ENCODE results near the gene KNDC1.
A peak's percentile ranks its signal among the peaks of the same experiment; 100 is the strongest.

KNDC1 gene

GRCh38 chr10:133195096-133195495 lies 35.1 kb downstream of the KNDC1 start (continued):
- TF ChIP-seq PRDM1 (tag by site-specific recombination; IDR thresholded peaks at IDR 0.05), result no peak
- TF ChIP-seq ZXDB (tag by site-specific recombination; IDR thresholded peaks at IDR 0.05), result no peak
- no peak for TF ChIP-seq ZNF394 (tag by site-specific recombination; IDR thresholded peaks at IDR 0.05; ENCODE audit: borderline replicate concordance)
- TF ChIP-seq ZNF747 (tag by site-specific recombination; IDR thresholded peaks at IDR 0.05), result no peak
- TF ChIP-seq ZNF76 (tag by site-specific recombination; IDR thresholded peaks at IDR 0.05; ENCODE audit: borderline replicate concordance, low read depth), result no peak

- CTCF ChIA-PET, result interaction anchor here (0.6 to 1.3 kb wide), 3 partner anchors 47 to 291 kb away, joined by 3 to 4 read pairs (median 3); no protein-coding TSS in a partner anchor
- no peak overlapping the region for H3K4me3 ChIP-seq (ENCODE audit: low read depth, low read length)
Observed at GRCh38 chr10:133195611-133196010, 35.6 kb downstream of the KNDC1 start.

DNA sequence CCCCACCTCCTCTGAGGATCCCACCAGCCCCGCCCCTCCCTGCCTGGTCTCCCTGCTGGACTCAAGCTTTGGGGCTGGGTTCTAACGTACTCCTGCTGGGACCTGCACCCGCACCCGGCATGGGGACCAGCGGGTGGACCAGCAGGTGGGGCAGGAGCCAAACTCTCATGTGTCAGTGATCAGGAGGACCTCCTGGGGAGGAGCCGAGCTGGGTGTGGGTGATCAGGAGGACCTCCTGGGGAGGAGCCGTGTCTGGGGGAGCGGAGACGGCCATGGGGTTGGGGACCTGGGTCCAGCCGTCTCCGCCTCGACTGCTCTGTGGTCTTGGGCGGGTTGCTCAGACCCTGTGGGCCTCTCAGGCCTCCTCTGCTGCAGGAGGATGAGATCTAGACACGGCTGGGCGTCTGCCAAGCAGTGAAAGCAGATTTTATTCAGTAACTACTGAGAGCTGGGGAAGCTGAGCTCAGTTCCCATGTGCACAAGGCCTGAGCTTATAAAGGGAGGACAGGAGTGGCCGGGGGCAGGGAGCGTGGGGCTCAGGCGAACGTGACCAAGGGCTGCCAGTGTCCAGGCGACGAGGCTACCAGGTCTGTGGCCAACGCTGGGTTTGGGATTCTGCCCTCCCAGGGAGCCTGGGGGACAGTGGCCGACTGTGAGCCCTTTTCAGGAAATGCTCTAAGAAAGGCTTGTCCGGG lies 36.3 kb downstream of the KNDC1 start:
- CTCF ChIA-PET, result interaction anchor here (0.6 to 1.3 kb wide), 3 partner anchors 46 to 292 kb away, joined by 3 to 4 read pairs (median 3); no protein-coding TSS in a partner anchor
- TF ChIP-seq ZIC2 (tag by site-specific recombination; IDR thresholded peaks at IDR 0.05), result peak; percentile 77
- TF ChIP-seq GLIS1 (tag by site-specific recombination; IDR thresholded peaks at IDR 0.05), result peak; percentile 39
- no peak for TF ChIP-seq ZNF585B (tag by site-specific recombination; IDR thresholded peaks at IDR 0.05)
- no peak for TF ChIP-seq RBAK (tag by site-specific recombination; IDR thresholded peaks at IDR 0.05)
- TF ChIP-seq ZNF302 (tag by site-specific recombination; IDR thresholded peaks at IDR 0.05; ENCODE audit: low read depth), result no peak
- Histone ChIP-seq H3K9me3 (ENCODE audit: control insufficient read depth, insufficient read depth, low read depth, low read length) (no peaks in the 10 kb centered on the region), H3K4me1 (ENCODE audit: control insufficient read depth, insufficient read depth, low read length) (no peaks in the 10 kb centered on the region), H3K36me3 (ENCODE audit: control insufficient read depth in 2 of 2, insufficient read depth in 1 of 2, low read length in 2 of 2) (no peaks in the 10 kb centered on the region), H3K27ac (ENCODE audit: extremely low read depth, low read depth, low read length) (no peak overlapping the region), H3K4me3 (ENCODE audit: low read depth, low read length) (no peak overlapping the region)
- POLR2A ChIA-PET, result no interaction called here

More at GRCh38 chr10:133195611-133196010, 35.6 kb downstream of the KNDC1 start:
- no peak overlapping the region for H3K27ac ChIP-seq (ENCODE audit: extremely low read depth, low read depth, low read length)
- H3K4me1 ChIP-seq (ENCODE audit: control insufficient read depth, insufficient read depth, low read length), result no peaks in the 10 kb centered on the region
- TF ChIP-seq ZNF175 (tag by site-specific recombination; IDR thresholded peaks at IDR 0.05), result no peak
- no peak for TF ChIP-seq ZNF18 (tag by site-specific recombination; IDR thresholded peaks at IDR 0.05)
- no peak for TF ChIP-seq ZNF311 (tag by site-specific recombination; IDR thresholded peaks at IDR 0.05; ENCODE audit: borderline replicate concordance)
- TF ChIP-seq YY2 (tag by site-specific recombination; IDR thresholded peaks at IDR 0.05), result no peak
- no peak for TF ChIP-seq ZNF610 (tag by site-specific recombination; IDR thresholded peaks at IDR 0.05; ENCODE audit: borderline replicate concordance)
- TF ChIP-seq ZSCAN30 (tag by site-specific recombination; IDR thresholded peaks at IDR 0.05), result no peak
- TF ChIP-seq ZNF184 (tag by site-specific recombination; IDR thresholded peaks at IDR 0.05), result no peak
- TF ChIP-seq ZNF146 (tag by site-specific recombination; IDR thresholded peaks at IDR 0.05), result no peak
- no peak for TF ChIP-seq TCF7L2 (IDR thresholded peaks at IDR 0.05; ENCODE audit: borderline replicate concordance, low read depth, low read length)
- TF ChIP-seq YY1 (tag by site-specific recombination; IDR thresholded peaks at IDR 0.05), result no peak
- no peak for TF ChIP-seq ZNF37A (tag by site-specific recombination; IDR thresholded peaks at IDR 0.05)
- TF ChIP-seq ZNF248 (tag by site-specific recombination; IDR thresholded peaks at IDR 0.05), result no peak
- H3K36me3 ChIP-seq (ENCODE audit: control insufficient read depth in 2 of 2, insufficient read depth in 1 of 2, low read length in 2 of 2), result no peaks in the 10 kb centered on the region
- H3K9me3 ChIP-seq (ENCODE audit: control insufficient read depth, insufficient read depth, low read depth, low read length), result no peaks in the 10 kb centered on the region
- POLR2A ChIA-PET, result no interaction called here
